Measurements from ENCODE around the gene SHROOM1. TPM values are rescaled to one million over a fixed set of nuclear protein-coding genes. Genes with fewer than 3 reads are reported as not detected.
A peak's percentile ranks its signal among the peaks of the same experiment; 100 is the strongest.

Gene SHROOM1
- total and polyA plus RNA-seq, 9 of the 15 experiments (the other 6 are each of a cell fraction or from before 2014, with no cell fraction given), result 0.44 to 26.5 (median 11.9) TPM

DNA sequence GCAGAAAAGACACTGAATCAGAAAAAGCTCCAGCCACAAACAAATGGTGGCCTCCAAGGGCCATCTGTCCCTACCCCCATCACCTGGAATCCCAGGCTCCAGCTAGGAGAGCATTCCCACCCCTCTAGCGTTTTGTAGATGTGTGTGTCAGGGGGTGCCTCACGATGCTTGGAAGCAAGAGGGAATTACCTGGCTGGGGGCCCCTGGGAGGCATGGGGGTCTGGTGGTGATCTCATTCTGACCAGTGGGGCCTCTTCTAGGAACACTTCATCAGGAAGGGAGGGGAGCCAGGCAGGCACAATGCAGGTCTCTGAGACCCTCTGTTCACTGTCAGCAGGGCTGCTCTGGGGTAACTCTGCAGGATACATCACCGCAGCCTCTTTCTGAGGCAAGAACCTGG is 6.0 kb downstream of the SHROOM1 start (continued):
- TF ChIP-seq PHB (CRISPR knock-in tag; IDR thresholded peaks at IDR 0.05), result no peak
- TF ChIP-seq OTX1 (CRISPR knock-in tag; IDR thresholded peaks at IDR 0.05), result no peak
- TF ChIP-seq ZNF551 (CRISPR knock-in tag; IDR thresholded peaks at IDR 0.05), result no peak
- TF ChIP-seq ESRRA (IDR thresholded peaks at IDR 0.05; ENCODE audit: borderline replicate concordance, low read depth), result no peak
- TF ChIP-seq CBFA2T3 (IDR thresholded peaks at IDR 0.05), result no peak
- TF ChIP-seq NR2F6 (CRISPR knock-in tag; IDR thresholded peaks at IDR 0.05), result no peak
- no peak for TF ChIP-seq FUS (optimal IDR thresholded peaks at IDR 0.05; ENCODE audit: low read depth, low read length)

DNA sequence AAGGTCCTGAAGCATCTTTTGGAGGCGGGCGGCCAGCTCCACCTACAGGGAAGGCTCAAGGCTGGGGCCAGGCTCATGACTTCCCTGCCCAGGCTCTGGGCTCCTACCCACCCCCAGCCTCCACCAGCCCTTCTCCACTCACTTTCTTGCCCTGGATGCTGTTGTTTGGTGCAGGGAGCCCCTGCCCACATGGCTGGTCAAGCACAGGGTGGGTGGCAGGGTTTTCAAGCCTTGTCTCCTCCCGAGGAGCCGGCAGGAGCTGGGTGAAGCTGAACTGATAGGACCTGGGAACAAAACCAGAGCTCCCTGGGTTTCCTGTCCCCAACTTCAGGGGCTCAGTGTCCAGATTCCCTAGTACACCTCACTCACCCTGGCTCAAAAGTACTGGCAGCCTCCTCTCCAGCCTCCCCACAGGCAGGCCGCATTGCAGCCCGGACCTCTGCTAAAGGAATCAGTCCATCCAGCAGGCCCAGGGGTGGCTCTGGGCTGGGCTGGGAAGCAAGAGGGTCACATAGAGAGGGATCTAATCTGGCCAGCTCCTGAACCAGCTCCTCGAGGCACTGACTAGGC is 6.9 kb downstream of the SHROOM1 start:
- no TSS peak for BruUV-seq (replicated peaks)
- peaks cover 5 to 21% of the 10 kb centered on the region in 2 experiments; a peak in 3 of 5 replicates for H3K4me1 ChIP-seq (replicated peaks in 1 of 2; ENCODE audit: control insufficient read depth in 2 of 2, insufficient read depth in 2 of 2, low read length in 2 of 2)
- ChIA-PET POLR2A (interaction anchor here (0.8 to 1.1 kb wide), 2 partner anchors 26 to 140 kb away, joined by 3 to 5 read pairs; partner anchors contain the start of gene AFF4), CTCF (ENCODE audit: low intra/inter-chr PET ratio) (no interaction called here)
- H3K9me3 ChIP-seq (replicated peaks; ENCODE audit: control insufficient read depth, insufficient read depth, low read depth, low read length), result no peaks in the 10 kb centered on the region
- FAIRE-seq, result no peak
- no peak overlapping the region for H3K27ac ChIP-seq (ENCODE audit: extremely low read depth, low read depth, low read length)
- intact Hi-C loops (cut with micrococcal nuclease) (loop anchor here (5.0 kb wide), 2 partner anchors 161 to 231 kb away; no protein-coding TSS in a partner anchor), in situ Hi-C loops (cut with MboI) (no loop called here)
- H3K4me2 ChIP-seq (ENCODE audit: insufficient read depth, low read length), result no peak overlapping the region
- DNase-seq (ENCODE audit: extremely low read depth in 1 of 4, low spot score in 3 of 4), result no peak
- no peak overlapping the region for H3K9ac ChIP-seq (ENCODE audit: insufficient read depth in 1 of 2, low read depth in 2 of 2, low read length in 2 of 2)
- no peaks in the 10 kb centered on the region for H3K9me1 ChIP-seq (ENCODE audit: control insufficient read depth, insufficient read depth, low read length)
- no peaks in the 10 kb centered on the region for H4K20me1 ChIP-seq (replicated peaks; ENCODE audit: control insufficient read depth, insufficient read depth, low read length)
- peaks cover 5% of the 10 kb centered on the region; the same call in 1 of the 3 replicates for H3K79me2 ChIP-seq (ENCODE audit: control insufficient read depth, insufficient read depth, low read length)
- no peaks in the 10 kb centered on the region for H3K27me3 ChIP-seq (ENCODE audit: control insufficient read depth in 2 of 2, insufficient read depth in 2 of 2, low read length in 2 of 2)
- H2AFZ ChIP-seq (ENCODE audit: low read depth, low read length), result no peak overlapping the region
- no peak overlapping the region for H3K4me3 ChIP-seq
- TF ChIP-seq ZNF280B (CRISPR knock-in tag; IDR thresholded peaks at IDR 0.05), result no peak
- TF ChIP-seq MAFG (tag; conservative IDR thresholded peaks at IDR 0.05), result no peak
- peak; percentile 22 for TF ChIP-seq POLR2G (IDR thresholded peaks at IDR 0.05; ENCODE audit: low read depth, low read length)
- TF ChIP-seq, protein P1, sequence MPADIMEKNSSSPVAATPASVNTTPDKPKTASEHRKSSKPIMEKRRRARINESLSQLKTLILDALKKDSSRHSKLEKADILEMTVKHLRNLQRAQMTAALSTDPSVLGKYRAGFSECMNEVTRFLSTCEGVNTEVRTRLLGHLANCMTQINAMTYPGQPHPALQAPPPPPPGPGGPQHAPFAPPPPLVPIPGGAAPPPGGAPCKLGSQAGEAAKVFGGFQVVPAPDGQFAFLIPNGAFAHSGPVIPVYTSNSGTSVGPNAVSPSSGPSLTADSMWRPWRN (IDR thresholded peaks at IDR 0.05; ENCODE audit: low read depth), result no peak
- 0 out of 2 replicates have a peak, but pooled peaks have one; percentile 28 for TF ChIP-seq RBFOX2 (IDR thresholded peaks at IDR 0.05; ENCODE audit: low read depth, low read length)
- no peak for TF ChIP-seq TSHZ1 (CRISPR knock-in tag; IDR thresholded peaks at IDR 0.05)
- TF ChIP-seq KAT2B (IDR thresholded peaks at IDR 0.05; ENCODE audit: low read depth, low read length), result no peak
- 94% methylated on average over 5 of the region's 7 CpGs for WGBS (ENCODE audit: insufficient coverage, low coverage, missing lambda C conversion rate)
- ATAC-seq, result no peak
- peaks cover 46% of the 10 kb centered on the region; the same call in 2 of the 3 replicates for H3K36me3 ChIP-seq (ENCODE audit: control insufficient read depth, insufficient read depth, low read length)

All from K562 (cell line).